T-helper 9 cell (primary cell): ENCODE data around the gene ARF3.

Experiments
- DNase-seq: peaks from one replicate; pipeline ENCODE4 v3.0.0-alpha.2; 2020

The ARF3 gene

DNA sequence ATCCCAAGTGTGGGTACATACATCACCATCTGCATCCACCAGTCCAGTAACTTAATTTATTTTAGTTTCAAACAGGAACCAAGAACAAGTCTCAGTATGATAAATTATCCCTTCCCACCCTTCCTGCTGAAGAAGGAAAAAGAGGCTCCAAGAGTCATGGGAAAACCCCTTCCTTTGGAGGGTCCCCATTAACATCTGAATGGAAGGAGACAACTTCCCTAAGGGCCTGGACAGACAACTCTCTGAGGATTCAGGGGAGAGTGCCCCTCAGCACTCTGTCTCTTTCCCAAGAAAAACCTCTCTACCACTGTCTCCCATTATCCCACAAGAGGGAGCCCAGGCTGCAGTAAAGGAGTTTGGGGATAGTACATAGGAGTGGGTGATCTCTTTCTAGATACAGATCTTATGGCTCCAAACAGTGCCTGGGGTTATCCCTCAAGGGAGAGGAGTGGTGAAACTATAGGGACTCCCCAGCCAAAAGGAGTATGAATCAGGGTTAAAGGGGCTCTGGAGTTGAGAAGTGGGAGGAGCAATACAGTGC, 8.1 kb upstream of the ARF3 start:
- no peak for DNase-seq

DNA sequence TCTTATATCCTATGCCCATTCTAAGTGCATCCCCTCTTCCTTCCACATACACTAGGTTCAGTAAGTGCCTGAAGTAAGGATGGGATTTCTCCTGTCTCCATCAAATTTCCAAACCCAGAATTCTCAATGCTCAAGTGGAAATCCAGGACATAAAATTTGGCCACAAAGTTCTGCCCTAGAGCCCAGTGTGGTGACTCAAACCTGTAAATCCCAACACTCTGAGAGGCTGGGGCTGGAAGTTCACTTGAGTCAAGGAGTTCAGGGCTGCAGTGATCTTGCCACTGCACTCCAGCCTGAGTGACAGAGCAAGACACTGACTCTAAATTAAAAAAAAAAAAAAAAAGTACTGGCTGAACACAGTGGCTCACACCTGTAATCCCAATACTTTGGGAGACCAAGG, 4.5 kb upstream of the ARF3 start:
- DNase-seq, result no peak

DNA sequence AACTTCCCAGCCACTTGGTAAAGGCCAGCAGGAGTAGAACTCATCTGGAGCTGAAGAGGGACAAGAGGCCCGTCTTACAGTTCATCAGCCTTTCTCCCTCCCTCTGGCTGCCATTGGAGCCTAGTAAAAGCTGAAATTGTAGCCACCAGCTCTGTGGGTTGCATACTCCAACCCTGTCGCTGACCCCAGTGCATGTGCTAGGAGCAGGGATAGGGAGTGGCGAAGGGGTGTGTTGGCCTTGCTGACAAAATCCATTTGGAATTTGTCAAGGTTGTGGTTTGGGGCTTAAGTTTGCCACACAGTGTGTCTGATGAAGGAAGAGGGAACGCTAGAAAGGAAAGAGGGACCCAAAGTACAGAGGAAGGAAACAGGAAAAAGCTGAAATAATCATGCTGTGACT, 4.0 kb upstream of the ARF3 start:
- DNase-seq, result no peak

DNA sequence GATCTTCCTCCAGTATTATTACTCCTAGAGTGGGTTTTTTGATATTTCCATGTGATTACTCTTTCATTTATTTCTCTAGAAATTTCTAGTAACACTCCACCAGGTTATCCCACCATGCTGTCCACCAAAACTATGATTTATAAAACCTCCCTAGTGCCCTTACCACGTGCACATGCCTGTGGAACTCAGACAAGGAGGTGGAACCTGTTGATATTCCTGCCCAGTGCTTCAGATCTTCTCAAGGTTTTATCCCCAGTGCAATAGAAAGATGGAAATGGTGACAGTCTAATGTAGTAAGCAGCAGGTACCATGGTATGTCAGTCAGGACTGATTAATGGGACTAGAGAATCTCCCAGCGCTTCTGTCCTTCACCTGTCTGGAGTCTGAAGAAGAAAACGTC, 3.5 kb upstream of the ARF3 start:
- no peak for DNase-seq

DNA sequence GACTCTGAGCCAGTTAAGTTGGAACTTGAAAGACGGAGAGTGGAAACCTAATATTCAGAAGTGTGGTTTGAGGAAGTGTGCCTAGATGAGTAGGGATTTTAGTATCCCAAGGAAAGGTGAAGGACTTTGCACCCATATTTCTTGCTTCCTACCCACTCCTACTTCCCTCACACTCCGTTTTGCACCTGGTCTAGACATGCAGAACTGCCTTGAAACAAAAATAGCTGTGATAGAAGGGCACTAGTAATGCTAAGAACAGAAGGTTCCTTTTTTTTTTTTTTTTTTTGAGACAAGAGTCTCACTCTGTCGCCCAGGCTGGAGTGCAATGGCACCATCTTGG, 732 bp upstream of the ARF3 start:
- DNase-seq, result no peak

DNA sequence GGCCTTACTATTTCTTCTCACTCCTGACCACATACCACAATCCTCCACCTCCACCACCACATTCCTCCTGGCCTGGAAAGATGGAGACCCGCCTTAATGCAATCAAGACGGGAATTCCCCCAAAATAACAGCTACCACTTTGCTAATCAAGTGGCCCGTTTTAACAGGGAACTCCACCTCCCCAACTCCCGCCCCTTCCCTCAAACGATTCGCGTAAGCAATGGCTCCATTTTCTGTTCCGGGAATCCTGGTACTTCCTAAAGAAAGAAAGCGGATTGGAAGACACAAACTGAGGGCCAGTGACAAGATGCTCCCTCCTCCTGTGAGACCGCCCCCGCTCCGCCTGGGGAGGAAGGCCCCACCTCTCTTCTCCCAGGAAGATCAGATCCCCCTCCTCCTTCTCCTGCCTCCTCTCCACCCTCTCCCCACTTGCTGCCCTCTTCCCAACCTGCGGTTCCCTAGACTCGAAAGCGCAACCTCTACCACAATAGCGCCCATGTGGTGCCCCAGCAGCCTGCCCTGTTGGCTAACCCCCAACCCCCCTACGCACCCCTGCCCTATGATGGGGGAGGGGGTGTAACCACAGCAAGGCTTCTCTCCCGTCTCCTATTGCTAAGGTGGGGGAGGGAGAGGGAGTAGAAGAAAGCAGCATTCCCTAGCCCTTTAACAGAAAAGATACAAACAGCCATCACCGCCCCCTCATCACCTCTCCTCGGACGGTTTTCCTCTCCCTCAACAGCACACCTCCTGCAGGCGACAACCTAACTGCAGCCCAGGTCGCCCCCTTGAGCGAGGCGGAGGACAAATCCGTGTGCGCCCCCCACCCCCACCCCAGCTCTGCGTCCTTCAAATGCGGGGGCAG, 777 bp downstream of the ARF3 start:
- peak; percentile 5 for DNase-seq

DNA sequence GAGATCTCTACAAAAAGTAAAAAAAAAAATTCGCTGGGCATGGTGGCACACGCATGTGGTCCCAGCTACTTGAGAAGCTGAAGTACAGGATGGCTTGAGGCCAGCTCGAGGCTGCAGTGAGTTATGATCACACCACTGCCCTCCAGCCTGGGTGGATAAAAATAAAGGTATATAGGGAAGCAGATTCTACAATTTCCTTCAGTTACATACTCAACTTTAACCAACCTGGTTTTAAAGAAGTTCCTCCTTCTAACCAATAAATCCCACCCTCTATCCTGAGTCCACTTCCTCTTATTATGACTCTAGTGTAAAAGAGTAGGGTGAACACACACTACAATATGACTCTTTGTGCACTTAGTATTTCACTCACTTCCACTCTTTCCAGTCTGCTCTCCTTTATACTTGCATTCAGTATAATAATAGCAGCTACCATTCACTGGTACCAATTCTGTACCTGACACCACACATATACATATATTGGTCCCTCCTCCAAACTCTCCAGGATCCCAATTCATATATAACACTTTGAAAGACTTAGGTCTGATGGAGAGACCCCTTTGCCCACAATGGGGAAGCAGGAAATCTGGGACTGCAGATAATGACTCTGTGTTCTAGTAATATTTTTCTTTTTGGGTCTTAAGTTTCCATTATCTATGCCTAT, 2.3 kb downstream of the ARF3 start:
- no peak for DNase-seq

DNA sequence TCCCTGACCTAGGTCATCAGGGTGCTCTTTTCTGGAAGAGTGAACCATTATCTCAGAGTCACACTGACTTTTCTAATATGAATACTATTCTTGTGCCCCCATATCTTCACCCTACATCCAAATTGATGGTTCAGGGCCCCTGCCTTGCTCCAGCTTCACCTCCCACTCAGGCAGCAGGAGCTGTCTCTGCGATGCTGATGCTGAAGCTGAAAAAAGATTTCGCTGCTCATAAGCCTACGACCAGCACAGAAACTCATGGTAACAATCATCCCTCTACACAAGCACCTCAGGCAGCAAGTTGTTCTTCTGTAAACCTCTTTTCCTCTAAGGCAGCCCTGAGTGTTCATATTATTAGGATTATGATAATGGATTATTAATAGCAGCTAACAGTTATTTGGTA, 3.2 kb downstream of the ARF3 start:
- DNase-seq, result no peak

DNA sequence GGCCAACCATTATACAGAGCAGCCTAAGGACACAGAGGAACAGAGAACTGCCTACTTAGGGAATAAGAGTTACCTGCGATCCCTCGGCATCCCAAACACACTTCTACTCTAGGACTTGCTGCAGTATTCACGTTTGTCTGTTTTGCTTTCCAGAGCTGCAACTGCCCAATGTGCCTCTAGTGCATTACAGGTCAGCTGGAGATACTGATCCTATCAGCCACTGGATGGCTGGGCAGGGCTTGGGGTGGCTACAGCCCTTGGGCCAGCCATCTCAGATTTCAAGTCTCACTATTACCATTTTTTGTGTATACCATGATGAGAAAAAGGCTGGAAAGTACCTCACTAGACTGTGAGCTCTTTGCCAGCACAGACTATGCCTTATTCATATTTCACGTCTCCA, 4.6 kb downstream of the ARF3 start:
- DNase-seq, result no peak

DNA sequence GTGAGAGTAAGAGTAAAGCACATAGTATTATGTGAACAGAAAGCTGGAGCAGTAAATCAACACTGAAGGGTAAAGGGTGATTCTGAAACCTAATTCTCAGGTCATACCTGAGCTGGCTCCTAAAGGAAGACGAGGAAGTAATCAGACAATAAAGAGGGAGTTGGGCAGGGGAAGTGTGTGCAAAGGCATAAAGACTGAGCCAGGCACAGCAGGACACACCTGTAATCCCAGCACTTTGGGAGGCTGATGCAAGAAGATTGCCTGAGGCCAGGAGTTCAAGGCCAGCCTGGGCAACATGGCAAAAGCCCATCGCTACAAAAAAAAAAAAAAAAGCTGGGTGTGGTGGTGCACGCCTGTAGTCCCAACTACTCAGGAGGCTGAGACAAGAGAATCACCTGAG, 9.6 kb downstream of the ARF3 start:
- DNase-seq, result no peak

DNA sequence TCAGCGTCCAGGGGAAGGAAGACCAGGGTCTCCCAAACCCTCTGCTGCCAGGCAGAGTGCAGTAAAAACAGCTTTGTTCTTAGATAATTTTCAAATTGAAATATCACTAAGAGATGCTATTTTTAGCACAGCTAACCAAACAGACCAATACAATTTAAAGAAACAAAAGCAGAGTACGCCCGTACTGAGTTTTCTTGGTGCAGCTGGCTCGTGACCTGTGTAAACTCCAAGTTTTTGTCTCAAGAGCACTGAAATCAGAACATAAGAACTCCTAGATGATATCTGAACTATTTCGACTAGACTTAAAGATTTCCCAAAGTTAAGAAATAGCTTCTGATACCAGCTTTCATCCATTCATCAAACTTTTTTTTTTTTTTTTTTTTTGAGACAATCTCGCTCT, 10.3 kb downstream of the ARF3 start:
- DNase-seq, result no peak

DNA sequence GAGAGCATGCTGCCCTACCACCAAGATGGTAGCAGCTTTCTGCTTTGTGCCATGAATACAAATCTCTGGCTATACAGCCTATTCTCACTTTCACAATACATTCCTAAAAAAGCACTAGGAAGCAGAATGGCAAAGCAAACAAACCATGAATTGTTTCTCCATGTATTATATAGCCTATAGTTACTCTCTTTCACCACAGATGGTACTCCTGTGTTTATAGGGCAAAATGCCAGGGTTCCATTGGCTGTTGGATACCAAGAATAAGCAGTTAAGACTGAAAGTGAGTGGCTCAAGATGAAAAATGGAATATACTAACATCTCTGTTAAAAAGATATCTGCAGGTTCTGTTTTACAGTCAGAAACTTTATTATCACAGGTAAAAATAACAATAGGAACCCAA, 11.1 kb downstream of the ARF3 start:
- no peak for DNase-seq

DNA sequence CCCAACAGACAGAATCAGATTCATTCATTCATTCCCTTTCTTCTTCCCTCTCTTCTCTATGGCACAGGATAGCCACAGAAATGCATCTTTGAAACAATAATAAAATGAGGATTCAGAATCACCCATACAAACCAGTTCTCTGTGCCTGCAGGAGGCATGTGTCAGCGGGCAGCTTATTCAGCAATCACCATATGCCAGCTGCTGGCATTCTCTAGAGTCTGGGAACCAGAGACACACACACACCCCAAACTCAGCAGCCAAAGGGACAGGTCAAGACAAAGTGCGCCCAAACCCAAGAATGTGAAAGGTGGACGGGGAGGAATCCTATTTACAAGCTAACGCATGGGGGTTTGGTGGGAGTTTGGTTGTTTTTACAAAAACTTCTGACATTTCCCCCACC, 14.1 kb downstream of the ARF3 start:
- DNase-seq, result no peak

DNA sequence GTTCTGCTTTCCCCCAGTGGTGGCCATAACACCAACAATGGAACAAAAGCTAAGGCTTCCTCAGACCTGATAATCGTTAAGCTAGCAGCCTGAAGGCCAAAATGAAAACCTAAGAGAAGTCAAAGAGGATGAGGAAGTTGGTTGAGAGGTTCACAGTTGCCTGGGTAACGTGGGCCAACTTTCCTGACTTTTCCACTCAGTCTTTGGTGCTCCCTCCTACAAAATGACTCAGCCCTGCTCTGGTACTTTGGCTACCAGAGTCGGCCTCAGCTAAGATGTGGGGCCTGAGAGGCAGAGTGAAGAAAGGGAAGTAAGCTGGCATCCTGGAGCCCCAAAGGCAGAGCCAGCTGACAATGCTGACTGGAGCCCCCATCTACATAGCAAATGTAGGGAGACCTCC, 17.1 kb downstream of the ARF3 start:
- no peak for DNase-seq

DNA sequence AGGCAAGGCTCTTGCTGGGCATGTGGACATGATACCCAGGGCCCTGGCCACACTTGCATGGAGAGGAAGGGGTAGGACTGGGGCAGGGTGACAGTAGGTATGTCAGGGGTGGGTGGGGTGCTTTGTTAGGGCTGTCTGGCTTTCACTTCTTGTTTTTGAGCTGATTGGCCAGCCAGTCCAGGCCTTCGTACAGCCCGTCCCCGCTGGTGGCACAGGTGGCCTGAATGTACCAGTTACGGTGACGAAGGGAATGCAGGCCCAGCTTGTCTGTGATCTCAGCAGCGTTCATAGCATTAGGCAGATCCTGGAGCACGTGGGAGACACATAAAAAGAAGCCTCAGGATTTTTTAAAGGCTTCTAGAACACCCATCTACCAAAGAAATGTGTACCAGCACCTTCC, 18.5 kb downstream of the ARF3 start:
- DNase-seq, result no peak

DNA sequence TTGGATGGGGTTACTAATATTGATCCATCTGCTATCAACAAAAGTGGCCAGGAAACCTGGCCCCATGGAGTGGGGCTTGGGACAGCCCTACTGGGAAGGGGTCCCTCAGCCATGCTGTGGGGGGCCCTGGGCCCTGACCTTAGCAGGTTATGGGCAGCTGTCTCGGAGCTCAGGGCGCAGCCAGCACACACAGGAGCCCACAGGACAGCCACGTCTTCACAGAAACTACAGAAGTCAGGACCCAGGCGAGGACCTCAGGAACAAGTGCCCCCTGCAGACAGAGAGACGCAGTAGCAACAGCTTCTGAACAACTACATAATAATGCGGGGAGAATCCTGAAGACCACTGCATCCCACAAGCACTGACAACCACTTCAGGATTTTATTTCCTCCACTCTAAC, 20.1 kb downstream of the ARF3 start:
- no peak for DNase-seq

DNA sequence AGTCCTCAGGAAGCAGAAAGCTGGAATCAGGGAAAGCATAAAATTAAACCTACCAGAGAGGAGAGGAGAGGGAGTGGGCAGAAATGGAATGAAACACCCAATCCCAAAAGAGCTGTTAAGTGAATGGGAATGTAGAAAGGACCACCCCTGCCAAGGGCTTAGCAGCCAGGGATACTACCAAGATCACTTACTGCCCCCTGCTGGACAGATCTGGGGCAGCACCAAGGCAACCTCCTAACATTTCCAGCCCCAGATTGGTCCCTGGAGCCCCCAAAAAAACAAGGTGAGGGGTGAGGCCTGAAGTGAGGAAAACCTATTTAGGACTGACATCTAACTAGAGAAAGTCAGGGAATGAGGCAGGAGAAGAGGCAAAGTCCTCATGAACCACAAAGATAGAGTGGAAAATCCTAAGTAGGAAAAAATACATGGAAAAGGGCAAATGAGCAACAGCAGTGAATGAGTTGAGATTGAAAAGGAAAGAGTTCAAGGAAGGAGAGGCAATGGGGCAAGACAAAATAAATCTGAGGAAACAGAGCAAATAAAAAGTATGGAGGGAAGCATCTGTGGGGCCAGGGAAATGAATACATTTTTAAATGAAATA, 20.8 kb downstream of the ARF3 start:
- DNase-seq, result peak; percentile 91

DNA sequence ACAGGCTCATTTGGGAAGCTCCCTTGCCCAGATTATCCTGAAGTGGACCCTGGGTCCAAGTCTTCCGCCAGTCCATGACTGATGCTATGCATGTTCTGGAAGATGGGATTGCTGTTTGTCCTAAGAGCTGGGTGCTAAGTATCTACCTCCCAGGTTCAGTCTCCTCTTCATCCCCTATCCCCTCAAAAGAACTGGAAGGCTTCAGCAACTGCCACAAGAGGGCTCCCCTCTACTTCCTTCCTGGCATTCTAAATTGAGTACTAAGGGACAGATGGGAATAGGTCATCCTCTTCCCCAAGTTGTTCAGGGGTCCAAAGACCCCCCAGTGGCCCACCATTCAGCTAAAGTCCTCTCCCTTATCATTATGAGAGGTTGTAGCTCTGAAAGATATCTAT, 23.0 kb downstream of the ARF3 start:
- DNase-seq, result no peak

DNA sequence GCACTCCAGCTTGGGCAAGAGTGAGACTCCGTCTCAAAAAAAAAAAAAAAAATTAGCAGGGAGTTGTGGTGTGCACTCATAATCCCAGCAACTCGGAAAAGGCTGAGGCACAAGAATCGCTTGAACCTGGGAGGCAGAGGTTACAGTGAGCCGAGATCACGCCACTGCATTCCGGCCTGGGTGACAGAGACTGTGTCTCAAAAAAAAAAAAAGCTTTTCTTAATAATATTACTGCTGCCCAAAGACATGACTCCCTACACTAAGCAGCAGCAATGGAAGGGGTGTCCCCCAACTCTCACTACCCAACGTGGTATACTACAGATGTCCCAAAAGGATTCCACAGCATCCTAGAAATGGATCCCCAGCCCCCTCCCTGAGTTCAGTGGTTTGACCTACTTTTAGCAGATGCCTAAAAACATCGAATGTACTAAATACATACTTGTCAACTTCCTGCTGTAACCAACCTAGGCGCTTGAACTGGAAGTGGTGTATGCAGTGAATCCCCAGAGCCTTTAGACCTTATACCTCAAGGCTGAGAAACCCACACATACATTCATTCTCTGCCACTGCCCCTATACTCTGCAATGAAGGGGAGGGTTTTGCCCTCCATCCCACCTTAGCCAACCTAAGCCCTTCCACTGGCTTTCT, 23.5 kb downstream of the ARF3 start:
- peak; percentile 30 for DNase-seq

DNA sequence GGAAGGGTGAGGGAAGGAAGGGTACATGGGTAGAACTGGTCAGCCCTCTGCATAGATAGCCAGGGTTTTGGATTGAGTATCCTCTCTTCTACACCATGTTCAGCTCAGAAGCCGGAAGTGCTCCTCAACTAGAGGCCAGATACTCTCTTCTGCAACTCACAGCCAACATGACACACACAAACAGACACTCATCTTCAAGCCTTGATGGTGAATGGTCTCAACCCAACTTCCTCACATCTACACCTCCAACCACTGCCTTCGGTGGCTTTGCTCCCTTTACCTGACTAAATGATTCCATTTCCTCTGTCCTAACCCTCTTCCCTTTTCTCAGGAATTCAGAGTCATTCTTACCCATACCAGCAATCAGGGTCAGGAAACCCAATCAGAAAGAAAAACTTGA, 24.4 kb downstream of the ARF3 start:
- no peak for DNase-seq

DNA sequence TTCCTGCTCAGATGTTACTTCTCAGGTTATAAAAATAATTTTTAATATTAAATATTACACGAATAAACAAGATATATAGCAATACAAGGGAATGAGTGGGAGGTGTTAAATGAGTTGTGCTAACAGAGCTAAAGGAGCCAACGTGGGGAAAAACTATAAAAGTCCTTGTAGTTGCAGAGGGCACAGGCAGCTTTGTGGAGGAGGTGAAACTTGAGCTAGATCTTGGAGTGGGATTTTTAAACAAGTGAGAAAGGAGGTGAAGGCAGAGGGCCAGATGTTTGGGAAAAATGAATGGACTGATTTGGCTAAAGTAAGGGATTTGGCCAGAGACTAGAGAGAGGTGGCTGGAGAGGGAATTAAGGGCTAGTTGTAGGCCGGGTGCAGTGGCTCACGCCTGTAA, 26.8 kb downstream of the ARF3 start:
- no peak for DNase-seq

DNA sequence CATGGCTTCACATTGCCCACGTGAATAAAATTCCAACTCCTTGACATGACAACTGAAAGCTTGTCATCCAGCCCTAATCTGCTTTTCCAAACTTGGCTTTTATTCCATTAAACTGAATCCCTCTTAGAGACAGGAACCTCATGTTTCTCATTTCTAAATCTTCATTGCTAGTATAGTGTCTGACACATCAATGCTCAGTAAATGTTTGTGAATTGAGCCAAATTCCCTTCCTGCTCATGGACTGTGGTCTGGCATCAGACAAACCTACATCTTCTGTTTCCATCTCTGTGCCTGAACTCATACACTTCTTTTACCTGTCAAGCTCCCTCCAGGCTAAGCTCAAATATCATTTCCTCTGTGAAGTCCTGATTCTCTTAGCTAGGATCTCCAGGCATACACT, 27.7 kb downstream of the ARF3 start:
- DNase-seq, result no peak

DNA sequence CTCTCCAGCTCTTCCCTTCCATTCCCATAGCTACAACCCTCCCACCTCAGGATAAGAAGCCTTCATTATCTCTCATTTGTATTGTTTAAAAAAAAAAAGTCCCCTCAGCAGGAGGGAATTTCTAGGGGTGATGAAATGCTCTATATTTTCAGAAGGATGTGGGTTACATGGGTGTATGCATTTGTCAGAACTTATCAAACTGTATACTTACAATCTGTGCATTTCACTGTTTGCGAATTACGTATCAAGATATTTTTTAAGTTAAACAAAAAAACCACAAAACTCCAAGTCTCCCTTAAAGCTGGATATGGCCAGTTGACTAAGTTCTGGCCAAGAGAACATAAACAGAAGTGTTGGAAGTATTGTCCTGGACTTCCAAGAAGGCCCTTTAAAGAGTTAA, 30.0 kb downstream of the ARF3 start:
- no peak for DNase-seq
